MM.1S (cell line): Measurements from ENCODE around the gene ATAD1.

Experiments
- DNase-seq: peaks from one replicate; pipeline ENCODE4 v3.0.0-alpha.2; 2015
- H2AFZ ChIP-seq: fragments of 300-600 bp; sonication (generic); 2 replicates; pipeline ENCODE4 v1.6.0; 2016; ENCODE audit warnings: antibody characterized with exemption, low read length
- H3F3A ChIP-seq: fragments of 300-600 bp; sonication (generic); 2 replicates; pipeline ENCODE4 v1.6.1; 2016; ENCODE audit warnings: mild to moderate bottlenecking, antibody characterized with exemption, low read length, moderate library complexity, mixed read lengths; ENCODE audit not compliant: insufficient read depth
- H3K27ac ChIP-seq: fragments of 300-600 bp; sonication (generic); 2 replicates; pipeline ENCODE4 v1.5.1; 2016; ENCODE audit warnings: mild to moderate bottlenecking, low read length
- H3K27me3 ChIP-seq: fragments of 300-600 bp; sonication (generic); replicated peaks from 2 replicates; pipeline ENCODE4 v1.6.0; 2016; ENCODE audit warnings: low read length; ENCODE audit not compliant: insufficient read depth
- H3K36me3 ChIP-seq: fragments of 300-600 bp; sonication (generic); replicated peaks from 2 replicates; pipeline ENCODE4 v1.6.1; 2016; ENCODE audit warnings: mild to moderate bottlenecking, low read length, mixed read lengths; ENCODE audit not compliant: insufficient read depth
- H3K4me1 ChIP-seq: fragments of 300-600 bp; sonication (generic); 2 replicates; pipeline ENCODE4 v1.6.1; 2016; ENCODE audit warnings: low read length, mixed read lengths
- H3K4me2 ChIP-seq: fragments of 300-600 bp; sonication (generic); 2 replicates; pipeline ENCODE4 v1.6.0; 2016; ENCODE audit warnings: low read depth, low read length
- H3K4me3 ChIP-seq: fragments of 300-600 bp; sonication (generic); 2 replicates; pipeline ENCODE4 v1.5.1; 2016; ENCODE audit warnings: low read length, mixed read lengths
- H3K79me2 ChIP-seq: fragments of 300-600 bp; sonication (generic); 2 replicates; pipeline ENCODE4 v1.6.1; 2016; ENCODE audit warnings: mixed run types, low read length, mixed read lengths
- H3K9ac ChIP-seq: fragments of 300-600 bp; sonication (generic); 2 replicates; pipeline ENCODE4 v1.6.1; 2016; ENCODE audit warnings: low read length, mixed read lengths
- H3K9me2 ChIP-seq: fragments of 300-600 bp; sonication (generic); replicated peaks from 2 replicates; pipeline ENCODE4 v1.6.1; 2016; ENCODE audit warnings: mild to moderate bottlenecking, low read length, mixed read lengths; ENCODE audit not compliant: insufficient read depth
- H3K9me3 ChIP-seq: fragments of 300-600 bp; sonication (generic); replicated peaks from 2 replicates; pipeline ENCODE4 v1.6.1; 2016; ENCODE audit warnings: mild to moderate bottlenecking, low read length, mixed read lengths; ENCODE audit not compliant: insufficient read depth
- H4K20me1 ChIP-seq: fragments of 300-600 bp; sonication (generic); 2 replicates; pipeline ENCODE4 v1.6.1; 2016; ENCODE audit warnings: mild to moderate bottlenecking, low read length, moderate library complexity, mixed read lengths; ENCODE audit not compliant: insufficient read depth
- CTCF ChIP-seq: fragments of 300-600 bp; sonication (generic); IDR thresholded peaks from 2 replicates; pipeline ENCODE4 v1.5.1; 2016; ENCODE audit warnings: antibody characterized with exemption, low read length, mixed read lengths
- EZH2 ChIP-seq: fragments of 300-600 bp; sonication (generic); optimal IDR thresholded peaks from 2 replicates; pipeline ENCODE3; 2017; ENCODE audit warnings: low read depth, mild to moderate bottlenecking, antibody characterized with exemption, low read length, mixed read lengths
- EZH2phosphoT487 ChIP-seq: fragments of 300-600 bp; sonication (generic); IDR thresholded peaks from 2 replicates; pipeline ENCODE4 v1.6.1; 2018; ENCODE audit warnings: antibody characterized with exemption, low read length

Gene ATAD1

GRCh38 chr10:87842220-87842641 is 24.2 kb upstream of the ATAD1 start:
- Histone ChIP-seq H3K4me1 (peaks cover 11% of the 10 kb centered on the region), H3K9me3 (no peaks in the 10 kb centered on the region), H3K27me3 (no peaks in the 10 kb centered on the region), H3K27ac (no peak overlapping the region), H2AFZ (no peak overlapping the region), H4K20me1 (no peaks in the 10 kb centered on the region), H3K9ac (no peak overlapping the region), H3K4me2 (no peak overlapping the region), H3F3A (no peaks in the 10 kb centered on the region), H3K36me3 (no peaks in the 10 kb centered on the region), H3K4me3 (no peak overlapping the region), H3K79me2 (no peaks in the 10 kb centered on the region), H3K9me2 (no peaks in the 10 kb centered on the region)
- no peak for DNase-seq
- TF ChIP-seq EZH2phosphoT487 (no peak), CTCF (no peak), EZH2 (no peak)

- H3K9ac ChIP-seq = no peak overlapping the region
- H3K4me2 ChIP-seq = no peak overlapping the region
- no peaks in the 10 kb centered on the region for H3K36me3 ChIP-seq
- no peaks in the 10 kb centered on the region for H4K20me1 ChIP-seq
- DNase-seq = no peak
- H3K79me2 ChIP-seq = no peaks in the 10 kb centered on the region
- peaks cover 12% of the 10 kb centered on the region for H3K4me1 ChIP-seq
- H3K4me3 ChIP-seq = no peak overlapping the region
- TF ChIP-seq CTCF (no peak), EZH2 (no peak), EZH2phosphoT487 (no peak)
- no peaks in the 10 kb centered on the region for H3K9me2 ChIP-seq
- no peaks in the 10 kb centered on the region for H3K27me3 ChIP-seq
- H2AFZ ChIP-seq = no peak overlapping the region
- H3K9me3 ChIP-seq = no peaks in the 10 kb centered on the region
- H3K27ac ChIP-seq = no peak overlapping the region
- no peaks in the 10 kb centered on the region for H3F3A ChIP-seq
Observed at GRCh38 chr10:87841186-87841585, 23.2 kb upstream of the ATAD1 start.

GRCh38 chr10:87838650-87839049 is 20.6 kb upstream of the ATAD1 start:
- H3K36me3 ChIP-seq = no peaks in the 10 kb centered on the region; the same call in 1 of the 2 replicates
- H3K79me2 ChIP-seq = no peaks in the 10 kb centered on the region
- H3K4me1 ChIP-seq = peaks cover 12% of the 10 kb centered on the region
- H3K4me3 ChIP-seq = no peak overlapping the region
- no peaks in the 10 kb centered on the region for H3K27me3 ChIP-seq
- H3K9ac ChIP-seq = no peak overlapping the region
- peak; percentile 17 for DNase-seq
- no peaks in the 10 kb centered on the region for H3K9me2 ChIP-seq
- H2AFZ ChIP-seq = no peak overlapping the region
- TF ChIP-seq CTCF (no peak), EZH2 (no peak), EZH2phosphoT487 (no peak)
- H4K20me1 ChIP-seq = no peaks in the 10 kb centered on the region
- no peaks in the 10 kb centered on the region for H3K9me3 ChIP-seq
- no peak overlapping the region for H3K4me2 ChIP-seq
- no peaks in the 10 kb centered on the region for H3F3A ChIP-seq
- H3K27ac ChIP-seq = no peak overlapping the region
